ENCODE data around the gene DOCK8. TPM values are rescaled to one million over a fixed set of nuclear protein-coding genes. Genes with fewer than 3 reads are reported as not detected.

DOCK8 gene
- total and polyA plus RNA-seq, 10 of the 15 experiments (the other 5 are each of a cell fraction or from before 2014, with no cell fraction given): 35.4 to 100 (median 44.7) TPM

GRCh38 chr9:469672-470551, 255.2 kb downstream of the DOCK8 start (continued):
- TF ChIP-seq E4F1 (IDR thresholded peaks at IDR 0.05; ENCODE audit: borderline replicate concordance, partially characterized antibody): no peak
- no peak for TF ChIP-seq CTCF (IDR thresholded peaks at IDR 0.05 in 2 of 3, conservative IDR thresholded peaks at IDR 0.05 in 1 of 3; ENCODE audit: control insufficient read depth in 2 of 3, extremely low read depth in 1 of 3, insufficient read depth in 1 of 3, low read depth in 3 of 3, low read length in 3 of 3)
- no peak for TF ChIP-seq EP300 (IDR thresholded peaks at IDR 0.05; ENCODE audit: borderline replicate concordance in 1 of 2, control insufficient read depth in 1 of 2, low read depth in 2 of 2, low read length in 2 of 2)
- TF ChIP-seq SRF (IDR thresholded peaks at IDR 0.05; ENCODE audit: low read depth in 2 of 2, low read length in 2 of 2): no peak
- no peak for TF ChIP-seq PBX3 (IDR thresholded peaks at IDR 0.05; ENCODE audit: insufficient replicate concordance, low read depth, low read length)
- no peak for TF ChIP-seq ETV6 (conservative IDR thresholded peaks at IDR 0.05 in 1 of 2, IDR thresholded peaks at IDR 0.05 in 1 of 2; ENCODE audit: borderline replicate concordance in 1 of 2, low read depth in 1 of 2)
- TF ChIP-seq YY1 (IDR thresholded peaks at IDR 0.05; ENCODE audit: low read depth, low read length): no peak
- no peak for TF ChIP-seq ASH2L (IDR thresholded peaks at IDR 0.05; ENCODE audit: borderline replicate concordance, low read depth)
- no peak for TF ChIP-seq FOXM1 (IDR thresholded peaks at IDR 0.05; ENCODE audit: low read depth, low read length)
- TF ChIP-seq TAF1 (IDR thresholded peaks at IDR 0.05; ENCODE audit: borderline replicate concordance, low read depth, low read length): peak; percentile 46; the same call in 1 of the 2 replicates
- TF ChIP-seq POLR2A (IDR thresholded peaks at IDR 0.05; ENCODE audit: low read depth, low read length): peak; percentile 80
- no peak for TF ChIP-seq ZBTB33 (IDR thresholded peaks at IDR 0.05)
- peak; percentile 97 for TF ChIP-seq MEF2B (IDR thresholded peaks at IDR 0.05; ENCODE audit: partially characterized antibody, poor library complexity, severe bottlenecking)
- no peak for TF ChIP-seq SUPT20H (IDR thresholded peaks at IDR 0.05; ENCODE audit: borderline replicate concordance, control insufficient read depth, low read depth, low read length)
- TF ChIP-seq RB1 (IDR thresholded peaks at IDR 0.05; ENCODE audit: borderline replicate concordance): 0 out of 2 replicates have a peak, but pooled peaks have one; percentile 14
- TF ChIP-seq BRCA1 (IDR thresholded peaks at IDR 0.05; ENCODE audit: low read depth, low read length): no peak
- peak; percentile 65 for TF ChIP-seq POLR2AphosphoS5 (IDR thresholded peaks at IDR 0.05; ENCODE audit: low read length)
- no peak for TF ChIP-seq RAD51 (IDR thresholded peaks at IDR 0.05)
- no peak for TF ChIP-seq ZNF217 (IDR thresholded peaks at IDR 0.05)
- TF ChIP-seq NRF1 (conservative IDR thresholded peaks at IDR 0.05; ENCODE audit: low read depth, low read length): peak; percentile 75

All from GM12878 (cell line).